Measurements from ENCODE around the gene POU5F1.
A peak's percentile ranks its signal among the peaks of the same experiment; 100 is the strongest.
"Not testable (repeated sequence)": the region's sequence is repeated elsewhere in the genome, so short reads cannot be mapped to it uniquely, and the experiment has no call there.

Gene POU5F1

GRCh38 chr6:31170600-31170881 is at the start of gene POU5F1:
Gene POU5F1 (minus strand): TSS chr6:31170682. CDS start chr6:31170620, 62 bp downstream.
- Histone ChIP-seq H3K27ac (ENCODE audit: low read length) (peak within 1 kb of the TSS; percentile 97), H3K36me3 (ENCODE audit: control insufficient read depth, low read depth, low read length) (peaks cover 14% of the 10 kb centered on the region), H3K9ac (ENCODE audit: low read length) (peak within 1 kb of the TSS; percentile 72), H3K27me3 (ENCODE audit: control insufficient read depth, insufficient read depth, low read length) (no peaks in the 10 kb centered on the region), H3K4me1 (ENCODE audit: control insufficient read depth, low read depth, low read length) (peaks cover 36% of the 10 kb centered on the region), H3K9me3 (ENCODE audit: control insufficient read depth, low read depth, low read length) (no peaks in the 10 kb centered on the region), H3K4me3 (ENCODE audit: low read length) (peak within 1 kb of the TSS; percentile 97)

DNA sequence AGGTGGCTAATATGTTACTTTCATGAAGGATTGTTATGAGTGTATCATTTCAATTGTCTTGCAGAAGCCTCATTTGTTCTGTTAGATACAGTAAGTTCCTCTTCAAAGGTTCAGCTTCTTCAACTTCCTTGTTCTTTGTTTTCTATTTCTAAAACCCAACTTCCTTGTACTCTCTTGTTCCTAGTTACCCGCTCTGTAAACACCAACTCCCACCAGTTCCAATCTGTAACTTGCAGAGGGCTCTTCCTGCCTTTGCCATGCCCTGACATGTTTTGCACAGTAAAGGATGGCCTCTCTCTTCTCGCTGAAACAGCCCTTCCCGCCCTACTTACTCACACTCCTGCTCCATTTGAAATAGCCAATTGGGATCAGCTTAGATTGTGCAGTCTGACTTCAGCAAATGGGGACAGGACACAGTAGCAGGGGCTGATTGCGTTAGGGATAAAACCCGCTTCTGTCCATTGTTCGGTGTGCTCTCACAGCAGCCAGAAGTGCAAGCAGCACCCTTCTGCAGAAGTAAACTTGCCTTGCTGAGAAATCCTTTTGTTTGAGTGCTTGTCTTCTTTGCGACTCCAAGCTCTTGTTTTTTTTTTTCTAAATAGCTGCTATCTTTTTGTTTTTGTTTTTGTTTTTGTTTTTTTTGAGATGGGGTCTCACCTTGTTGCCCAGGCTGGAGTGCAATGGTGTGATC is 45.9 kb upstream of the POU5F1 start:
- H3K9me3 ChIP-seq (ENCODE audit: control insufficient read depth, low read depth, low read length) = no peaks in the 10 kb centered on the region
- peaks cover under 1% of the 10 kb centered on the region for H3K4me1 ChIP-seq (ENCODE audit: control insufficient read depth, low read depth, low read length)
- H3K36me3 ChIP-seq (ENCODE audit: control insufficient read depth, low read depth, low read length) = no peaks in the 10 kb centered on the region
- no peaks in the 10 kb centered on the region for H3K27me3 ChIP-seq (ENCODE audit: control insufficient read depth, insufficient read depth, low read length)
- no peak overlapping the region for H3K4me3 ChIP-seq (ENCODE audit: low read length)
- no peak overlapping the region for H3K27ac ChIP-seq (ENCODE audit: low read length)
- H3K9ac ChIP-seq (ENCODE audit: low read length) = no peak overlapping the region

DNA sequence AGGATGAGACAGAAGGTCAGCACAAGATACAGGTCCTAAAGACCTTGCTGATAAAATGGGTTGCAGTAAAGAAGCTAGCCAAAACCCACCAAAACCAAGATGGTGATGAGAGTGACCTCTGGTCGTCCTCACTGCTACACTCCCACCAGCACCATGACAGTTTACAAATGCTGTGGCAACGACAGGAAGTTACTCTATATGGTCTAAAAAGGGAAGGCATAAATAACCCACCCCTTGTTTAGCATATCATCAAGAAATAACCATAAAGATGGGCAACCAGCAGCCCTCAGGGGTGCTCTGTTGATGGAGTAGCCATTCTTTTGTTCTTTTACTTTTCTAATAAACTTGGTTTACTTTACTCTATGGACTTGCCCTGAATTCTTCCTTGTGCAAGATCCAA is 44.7 kb upstream of the POU5F1 start:
- H3K36me3 ChIP-seq (ENCODE audit: control insufficient read depth, low read depth, low read length); H3K9me3 ChIP-seq (ENCODE audit: control insufficient read depth, low read depth, low read length); H3K27ac ChIP-seq (ENCODE audit: low read length); H3K9ac ChIP-seq (ENCODE audit: low read length); H3K27me3 ChIP-seq (ENCODE audit: control insufficient read depth, insufficient read depth, low read length); H3K4me3 ChIP-seq (ENCODE audit: low read length): not testable (repeated sequence)
- peaks cover 12% of the 10 kb centered on the region for H3K4me1 ChIP-seq (ENCODE audit: control insufficient read depth, low read depth, low read length)

GRCh38 chr6:31214516-31214915 is 44.0 kb upstream of the POU5F1 start:
- Histone ChIP-seq H3K9me3 (ENCODE audit: control insufficient read depth, low read depth, low read length) (no peaks in the 10 kb centered on the region), H3K27ac (ENCODE audit: low read length) (no peak overlapping the region)

GRCh38 chr6:31210741-31211532 is 40.5 kb upstream of the POU5F1 start:
- Histone ChIP-seq H3K9ac (ENCODE audit: low read length) (no peak overlapping the region), H3K4me1 (ENCODE audit: control insufficient read depth, low read depth, low read length) (peaks cover 15% of the 10 kb centered on the region), H3K4me3 (ENCODE audit: low read length) (no peak overlapping the region), H3K9me3 (ENCODE audit: control insufficient read depth, low read depth, low read length) (no peaks in the 10 kb centered on the region), H3K27ac (ENCODE audit: low read length) (no peak overlapping the region), H3K27me3 (ENCODE audit: control insufficient read depth, insufficient read depth, low read length) (no peaks in the 10 kb centered on the region), H3K36me3 (ENCODE audit: control insufficient read depth, low read depth, low read length) (no peaks in the 10 kb centered on the region)

More at GRCh38 chr6:31214516-31214915, 44.0 kb upstream of the POU5F1 start:
- Histone ChIP-seq H3K4me3 (ENCODE audit: low read length) (no peak overlapping the region), H3K4me1 (ENCODE audit: control insufficient read depth, low read depth, low read length) (peaks cover 15% of the 10 kb centered on the region), H3K36me3 (ENCODE audit: control insufficient read depth, low read depth, low read length) (no peaks in the 10 kb centered on the region), H3K27me3 (ENCODE audit: control insufficient read depth, insufficient read depth, low read length) (no peaks in the 10 kb centered on the region), H3K9ac (ENCODE audit: low read length) (no peak overlapping the region)

DNA sequence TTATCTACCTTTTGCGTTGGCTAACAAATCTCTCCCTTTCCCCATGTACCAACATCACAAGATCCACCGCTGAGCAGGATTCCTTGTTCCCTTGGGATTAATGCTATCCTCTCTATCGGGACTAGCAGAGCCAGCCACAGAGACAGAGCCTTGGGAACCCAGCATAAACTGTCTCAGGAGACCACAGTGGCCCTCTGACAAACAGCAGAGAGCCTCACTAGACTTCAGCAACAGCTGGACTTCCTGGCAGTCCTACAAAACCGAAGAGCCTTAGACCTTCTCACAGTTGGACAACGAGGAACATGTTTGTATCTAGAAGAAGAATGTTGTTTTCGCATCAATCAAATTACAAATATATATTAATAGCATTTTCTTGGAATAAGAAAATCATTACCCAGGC is 39.6 kb upstream of the POU5F1 start:
- Histone ChIP-seq H3K9me3 (ENCODE audit: control insufficient read depth, low read depth, low read length) (no peaks in the 10 kb centered on the region), H3K36me3 (ENCODE audit: control insufficient read depth, low read depth, low read length) (no peaks in the 10 kb centered on the region), H3K27me3 (ENCODE audit: control insufficient read depth, insufficient read depth, low read length) (no peaks in the 10 kb centered on the region), H3K9ac (ENCODE audit: low read length) (no peak overlapping the region), H3K4me3 (ENCODE audit: low read length) (no peak overlapping the region), H3K4me1 (ENCODE audit: control insufficient read depth, low read depth, low read length) (peaks cover 15% of the 10 kb centered on the region), H3K27ac (ENCODE audit: low read length) (no peak overlapping the region)

GRCh38 chr6:31209137-31209536 is 38.7 kb upstream of the POU5F1 start:
- Histone ChIP-seq H3K4me1 (ENCODE audit: control insufficient read depth, low read depth, low read length) (peaks cover 15% of the 10 kb centered on the region), H3K9me3 (ENCODE audit: control insufficient read depth, low read depth, low read length) (no peaks in the 10 kb centered on the region), H3K9ac (ENCODE audit: low read length) (no peak overlapping the region), H3K4me3 (ENCODE audit: low read length) (no peak overlapping the region), H3K36me3 (ENCODE audit: control insufficient read depth, low read depth, low read length) (no peaks in the 10 kb centered on the region), H3K27me3 (ENCODE audit: control insufficient read depth, insufficient read depth, low read length) (no peaks in the 10 kb centered on the region), H3K27ac (ENCODE audit: low read length) (no peak overlapping the region)

- Histone ChIP-seq H3K36me3 (ENCODE audit: control insufficient read depth, low read depth, low read length) (no peaks in the 10 kb centered on the region), H3K9ac (ENCODE audit: low read length) (no peak overlapping the region), H3K27me3 (ENCODE audit: control insufficient read depth, insufficient read depth, low read length) (no peaks in the 10 kb centered on the region), H3K4me1 (ENCODE audit: control insufficient read depth, low read depth, low read length) (peaks cover 21% of the 10 kb centered on the region), H3K9me3 (ENCODE audit: control insufficient read depth, low read depth, low read length) (no peaks in the 10 kb centered on the region), H3K4me3 (ENCODE audit: low read length) (no peak overlapping the region), H3K27ac (ENCODE audit: low read length) (no peak overlapping the region)
Observed at GRCh38 chr6:31208506-31208905, 38.0 kb upstream of the POU5F1 start.

DNA sequence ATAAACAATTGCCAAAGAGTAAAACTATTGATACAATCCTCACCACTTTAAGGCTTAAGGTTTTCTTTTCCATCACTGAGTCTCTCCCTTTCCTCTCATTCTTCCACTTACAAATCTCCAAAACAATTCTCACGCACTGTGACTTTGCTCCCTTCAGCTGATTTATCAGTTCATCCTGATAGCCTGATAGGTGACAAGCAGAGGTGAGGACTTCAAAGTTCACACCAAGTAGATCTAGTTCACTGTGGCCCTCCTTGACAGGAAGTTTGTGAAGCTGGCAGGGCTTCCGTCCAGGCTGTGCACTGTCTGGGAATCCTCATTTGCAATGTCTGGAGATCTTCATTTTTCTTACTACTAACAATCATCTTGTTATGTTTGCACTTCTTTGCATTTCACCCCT is 35.2 kb upstream of the POU5F1 start:
- H3K27ac ChIP-seq (ENCODE audit: low read length) = no peak overlapping the region
- H3K9me3 ChIP-seq (ENCODE audit: control insufficient read depth, low read depth, low read length) = no peaks in the 10 kb centered on the region

DNA sequence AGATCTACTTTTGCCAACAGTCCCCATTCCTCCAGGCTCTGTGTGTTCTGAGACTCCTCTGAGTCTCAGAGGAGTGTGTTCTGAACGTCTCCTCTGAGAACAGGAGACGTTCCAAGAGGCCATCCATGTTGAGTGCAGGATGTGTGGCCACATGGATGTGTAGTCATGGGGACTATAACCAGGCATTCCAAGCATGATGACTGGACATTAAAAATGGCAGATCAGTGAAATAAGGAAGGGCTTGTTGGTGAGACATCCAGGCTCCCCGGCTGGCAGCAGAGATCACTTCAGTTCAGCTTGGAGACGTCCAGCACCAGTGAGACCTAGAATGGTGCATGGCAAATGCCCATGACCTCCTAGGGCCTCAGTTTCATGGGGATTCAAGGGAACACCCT is 34.3 kb upstream of the POU5F1 start:
- H3K4me3 ChIP-seq (ENCODE audit: low read length) = no peak overlapping the region
- no peak overlapping the region for H3K9ac ChIP-seq (ENCODE audit: low read length)
- no peak overlapping the region for H3K27ac ChIP-seq (ENCODE audit: low read length)
- no peaks in the 10 kb centered on the region for H3K9me3 ChIP-seq (ENCODE audit: control insufficient read depth, low read depth, low read length)
- peaks cover 18% of the 10 kb centered on the region for H3K4me1 ChIP-seq (ENCODE audit: control insufficient read depth, low read depth, low read length)
- no peaks in the 10 kb centered on the region for H3K27me3 ChIP-seq (ENCODE audit: control insufficient read depth, insufficient read depth, low read length)
- no peaks in the 10 kb centered on the region for H3K36me3 ChIP-seq (ENCODE audit: control insufficient read depth, low read depth, low read length)

More for the DNA sequence above, 35.2 kb upstream of the POU5F1 start:
- H3K9ac ChIP-seq (ENCODE audit: low read length) = no peak overlapping the region
- H3K4me1 ChIP-seq (ENCODE audit: control insufficient read depth, low read depth, low read length) = peaks cover 26% of the 10 kb centered on the region
- H3K4me3 ChIP-seq (ENCODE audit: low read length) = no peak overlapping the region
- H3K27me3 ChIP-seq (ENCODE audit: control insufficient read depth, insufficient read depth, low read length) = no peaks in the 10 kb centered on the region
- H3K36me3 ChIP-seq (ENCODE audit: control insufficient read depth, low read depth, low read length) = no peaks in the 10 kb centered on the region

DNA sequence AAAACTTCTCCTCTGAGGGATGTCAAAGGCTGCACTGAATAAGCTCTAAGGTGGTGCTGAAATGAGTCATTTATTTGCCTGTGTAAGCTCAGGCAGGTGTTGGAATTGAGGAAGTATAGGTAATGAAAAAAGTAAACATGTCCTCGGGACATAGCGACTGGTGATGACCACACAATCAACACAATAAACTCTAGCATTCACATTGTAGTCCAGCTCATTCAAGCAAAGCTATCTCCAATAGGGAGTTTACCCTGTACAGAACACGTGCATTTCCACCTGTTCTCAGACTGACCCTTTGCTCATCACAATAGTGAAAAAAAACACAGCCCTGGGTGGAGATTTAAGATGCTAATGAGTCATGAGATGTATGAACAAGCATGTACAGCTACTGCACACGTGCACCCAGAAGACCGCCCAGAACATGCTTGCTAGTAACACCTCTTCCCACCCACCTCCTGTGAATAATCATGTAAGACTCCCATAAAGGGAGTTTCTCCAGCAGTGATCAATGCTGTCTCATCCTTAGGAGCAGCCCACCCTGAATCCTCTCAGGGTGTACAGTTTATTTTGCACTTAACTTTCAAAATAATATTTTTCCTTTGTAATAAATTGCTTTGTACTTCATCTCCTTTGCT is 33.0 kb upstream of the POU5F1 start:
- Histone ChIP-seq H3K9me3 (ENCODE audit: control insufficient read depth, low read depth, low read length) (no peaks in the 10 kb centered on the region), H3K36me3 (ENCODE audit: control insufficient read depth, low read depth, low read length) (no peaks in the 10 kb centered on the region), H3K27me3 (ENCODE audit: control insufficient read depth, insufficient read depth, low read length) (no peaks in the 10 kb centered on the region), H3K4me3 (ENCODE audit: low read length) (no peak overlapping the region), H3K9ac (ENCODE audit: low read length) (no peak overlapping the region), H3K27ac (ENCODE audit: low read length) (no peak overlapping the region), H3K4me1 (ENCODE audit: control insufficient read depth, low read depth, low read length) (peaks cover 18% of the 10 kb centered on the region)
